Stimulated activated CD8-positive, alpha-beta memory T cell treated with anti-CD3 and anti-CD28 coated beads, Interleukin-7, amount 100 ng/mL, for 48 hours (primary cell): ENCODE data around the gene OR4P4.

ENCODE experiments used
- DNase-seq, 2 donors: peaks; one replicate each; pipeline ENCODE4 v3.0.0-alpha.2; 2020; ENCODE audit warnings: low read depth in 1 of 2; ENCODE audit errors: extremely low read depth in 1 of 2

Gene OR4P4

GRCh38 chr11:55634813-55635212, at the start of gene OR4P4:
OR4P4 (plus strand) TSS chr11:55635113.
- DNase-seq = no peak

- no peak for DNase-seq
Observed at GRCh38 chr11:55607545-55607944, 27.4 kb upstream of the OR4P4 start, which contains the start of gene OR4C11. OR4C11 (minus strand) TSS chr11:55607645; CDS start chr11:55604373, 3,272 bp downstream.

GRCh38 chr11:55624531-55624930, 10.4 kb upstream of the OR4P4 start:
- no peak for DNase-seq

- no peak for DNase-seq
Observed at GRCh38 chr11:55648027-55648426, 13.1 kb downstream of the OR4P4 start, which contains the start of gene OR4S2. OR4S2 (plus strand) TSS chr11:55648327; CDS start chr11:55650904, 2,577 bp downstream.

- no peak for DNase-seq
Observed at GRCh38 chr11:55652560-55652959, 17.6 kb downstream of the OR4P4 start.

- no peak for DNase-seq
Observed at GRCh38 chr11:55655096-55655495, 20.2 kb downstream of the OR4P4 start.

GRCh38 chr11:55658031-55658573, 23.2 kb downstream of the OR4P4 start:
- DNase-seq = no peak

- DNase-seq = no peak
Observed at GRCh38 chr11:55658608-55659007, 23.7 kb downstream of the OR4P4 start.

GRCh38 chr11:55661901-55662300, 27.0 kb downstream of the OR4P4 start, which contains the start of gene OR4C6:
OR4C6 (plus strand) TSS chr11:55662201; CDS start chr11:55665167, 2,966 bp downstream.
- no peak for DNase-seq

GRCh38 chr11:55669376-55669775, 34.5 kb downstream of the OR4P4 start:
- DNase-seq = no peak

- DNase-seq = no peak
Observed at GRCh38 chr11:55673860-55674259, 38.9 kb downstream of the OR4P4 start.
